Measurements from ENCODE around the gene ADAMTSL3. TPM values are rescaled to one million over a fixed set of nuclear protein-coding genes. Genes with fewer than 3 reads are reported as not detected.

The ADAMTSL3 gene
- total RNA-seq, 1 experiment from 2014 or later, result 1.8 TPM

DNA sequence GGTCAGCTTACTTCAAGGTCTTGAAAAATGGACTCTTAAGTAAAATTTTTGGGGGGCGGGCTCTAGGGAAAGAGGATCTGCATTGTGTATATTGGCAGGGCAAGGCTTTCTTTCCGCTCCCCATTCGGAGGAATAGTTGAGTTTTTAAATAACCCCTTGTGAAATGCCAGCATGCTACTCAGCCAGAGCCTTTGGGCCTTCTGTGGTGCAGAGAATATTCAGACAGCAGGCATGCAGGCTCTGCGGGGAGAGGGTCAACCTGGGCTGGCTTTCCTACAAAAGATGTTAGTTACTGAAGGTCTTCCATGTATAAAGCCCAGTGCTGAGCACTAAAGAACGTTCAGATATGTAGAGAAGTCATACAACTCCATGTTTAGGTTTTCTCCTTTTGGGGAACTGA is 40.6 kb downstream of the ADAMTSL3 start:
- TF ChIP-seq, protein P1, sequence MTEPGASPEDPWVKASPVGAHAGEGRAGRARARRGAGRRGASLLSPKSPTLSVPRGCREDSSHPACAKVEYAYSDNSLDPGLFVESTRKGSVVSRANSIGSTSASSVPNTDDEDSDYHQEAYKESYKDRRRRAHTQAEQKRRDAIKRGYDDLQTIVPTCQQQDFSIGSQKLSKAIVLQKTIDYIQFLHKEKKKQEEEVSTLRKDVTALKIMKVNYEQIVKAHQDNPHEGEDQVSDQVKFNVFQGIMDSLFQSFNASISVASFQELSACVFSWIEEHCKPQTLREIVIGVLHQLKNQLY (CRISPR knock-in tag; IDR thresholded peaks at IDR 0.05), result no peak
- TF ChIP-seq, protein P2, sequence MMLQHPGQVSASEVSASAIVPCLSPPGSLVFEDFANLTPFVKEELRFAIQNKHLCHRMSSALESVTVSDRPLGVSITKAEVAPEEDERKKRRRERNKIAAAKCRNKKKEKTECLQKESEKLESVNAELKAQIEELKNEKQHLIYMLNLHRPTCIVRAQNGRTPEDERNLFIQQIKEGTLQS (CRISPR knock-in tag; conservative IDR thresholded peaks at IDR 0.05), result no peak
- TF ChIP-seq, protein P3, sequence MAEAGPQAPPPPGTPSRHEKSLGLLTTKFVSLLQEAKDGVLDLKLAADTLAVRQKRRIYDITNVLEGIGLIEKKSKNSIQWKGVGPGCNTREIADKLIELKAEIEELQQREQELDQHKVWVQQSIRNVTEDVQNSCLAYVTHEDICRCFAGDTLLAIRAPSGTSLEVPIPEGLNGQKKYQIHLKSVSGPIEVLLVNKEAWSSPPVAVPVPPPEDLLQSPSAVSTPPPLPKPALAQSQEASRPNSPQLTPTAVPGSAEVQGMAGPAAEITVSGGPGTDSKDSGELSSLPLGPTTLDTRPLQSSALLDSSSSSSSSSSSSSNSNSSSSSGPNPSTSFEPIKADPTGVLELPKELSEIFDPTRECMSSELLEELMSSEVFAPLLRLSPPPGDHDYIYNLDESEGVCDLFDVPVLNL (CRISPR knock-in tag; IDR thresholded peaks at IDR 0.05; ENCODE audit: borderline replicate concordance, low read depth), result no peak
- TF ChIP-seq ZNF396 (CRISPR knock-in tag; IDR thresholded peaks at IDR 0.05; ENCODE audit: borderline replicate concordance), result no peak
- TF ChIP-seq FOXP1 (CRISPR knock-in tag; IDR thresholded peaks at IDR 0.05; ENCODE audit: borderline replicate concordance), result no peak
- no peak for TF ChIP-seq CTCF (IDR thresholded peaks at IDR 0.05)
- TF ChIP-seq, protein P4, sequence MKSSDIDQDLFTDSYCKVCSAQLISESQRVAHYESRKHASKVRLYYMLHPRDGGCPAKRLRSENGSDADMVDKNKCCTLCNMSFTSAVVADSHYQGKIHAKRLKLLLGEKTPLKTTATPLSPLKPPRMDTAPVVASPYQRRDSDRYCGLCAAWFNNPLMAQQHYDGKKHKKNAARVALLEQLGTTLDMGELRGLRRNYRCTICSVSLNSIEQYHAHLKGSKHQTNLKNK (CRISPR knock-in tag; IDR thresholded peaks at IDR 0.05), result no peak
- TF ChIP-seq NR2C2 (CRISPR knock-in tag; IDR thresholded peaks at IDR 0.05), result no peak
- TF ChIP-seq, protein P5, sequence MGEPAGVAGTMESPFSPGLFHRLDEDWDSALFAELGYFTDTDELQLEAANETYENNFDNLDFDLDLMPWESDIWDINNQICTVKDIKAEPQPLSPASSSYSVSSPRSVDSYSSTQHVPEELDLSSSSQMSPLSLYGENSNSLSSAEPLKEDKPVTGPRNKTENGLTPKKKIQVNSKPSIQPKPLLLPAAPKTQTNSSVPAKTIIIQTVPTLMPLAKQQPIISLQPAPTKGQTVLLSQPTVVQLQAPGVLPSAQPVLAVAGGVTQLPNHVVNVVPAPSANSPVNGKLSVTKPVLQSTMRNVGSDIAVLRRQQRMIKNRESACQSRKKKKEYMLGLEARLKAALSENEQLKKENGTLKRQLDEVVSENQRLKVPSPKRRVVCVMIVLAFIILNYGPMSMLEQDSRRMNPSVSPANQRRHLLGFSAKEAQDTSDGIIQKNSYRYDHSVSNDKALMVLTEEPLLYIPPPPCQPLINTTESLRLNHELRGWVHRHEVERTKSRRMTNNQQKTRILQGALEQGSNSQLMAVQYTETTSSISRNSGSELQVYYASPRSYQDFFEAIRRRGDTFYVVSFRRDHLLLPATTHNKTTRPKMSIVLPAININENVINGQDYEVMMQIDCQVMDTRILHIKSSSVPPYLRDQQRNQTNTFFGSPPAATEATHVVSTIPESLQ (CRISPR knock-in tag; IDR thresholded peaks at IDR 0.05), result no peak
- no peak for TF ChIP-seq ZNF416 (CRISPR knock-in tag; IDR thresholded peaks at IDR 0.05)
- TF ChIP-seq ZNF671 (CRISPR knock-in tag; IDR thresholded peaks at IDR 0.05), result no peak
- TF ChIP-seq JUN (CRISPR knock-in tag; IDR thresholded peaks at IDR 0.05), result no peak
- TF ChIP-seq TEAD4 (CRISPR knock-in tag; IDR thresholded peaks at IDR 0.05), result no peak
- no peak for TF ChIP-seq ZBTB21 (CRISPR knock-in tag; IDR thresholded peaks at IDR 0.05; ENCODE audit: borderline replicate concordance)
- peaks cover 25% of the 10 kb centered on the region for H3K4me1 Mint-ChIP-seq
- peak overlapping the region; percentile 32; the same call in 1 of the 2 replicates for H3K27ac Mint-ChIP-seq

GRCh38 chr15:83695246-83695645 is 41.3 kb downstream of the ADAMTSL3 start:
- DNase-seq (ENCODE audit: low spot score), result no peak
- TF ChIP-seq RORB (CRISPR knock-in tag; IDR thresholded peaks at IDR 0.05) (no peak), SMAD4 (CRISPR knock-in tag; IDR thresholded peaks at IDR 0.05) (no peak), ZNF281 (CRISPR knock-in tag; IDR thresholded peaks at IDR 0.05) (no peak), MXD4 (CRISPR knock-in tag; IDR thresholded peaks at IDR 0.05; ENCODE audit: borderline replicate concordance) (no peak), GTF2I (CRISPR knock-in tag; conservative IDR thresholded peaks at IDR 0.05) (no peak), TP53 (CRISPR knock-in tag; IDR thresholded peaks at IDR 0.05) (no peak)
- TF ChIP-seq, protein P5 (CRISPR knock-in tag; IDR thresholded peaks at IDR 0.05), result no peak
- TF ChIP-seq, protein P6, sequence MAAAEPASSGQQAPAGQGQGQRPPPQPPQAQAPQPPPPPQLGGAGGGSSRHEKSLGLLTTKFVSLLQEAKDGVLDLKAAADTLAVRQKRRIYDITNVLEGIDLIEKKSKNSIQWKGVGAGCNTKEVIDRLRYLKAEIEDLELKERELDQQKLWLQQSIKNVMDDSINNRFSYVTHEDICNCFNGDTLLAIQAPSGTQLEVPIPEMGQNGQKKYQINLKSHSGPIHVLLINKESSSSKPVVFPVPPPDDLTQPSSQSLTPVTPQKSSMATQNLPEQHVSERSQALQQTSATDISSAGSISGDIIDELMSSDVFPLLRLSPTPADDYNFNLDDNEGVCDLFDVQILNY (CRISPR knock-in tag; IDR thresholded peaks at IDR 0.05), result no peak
- TF ChIP-seq, protein P7, sequence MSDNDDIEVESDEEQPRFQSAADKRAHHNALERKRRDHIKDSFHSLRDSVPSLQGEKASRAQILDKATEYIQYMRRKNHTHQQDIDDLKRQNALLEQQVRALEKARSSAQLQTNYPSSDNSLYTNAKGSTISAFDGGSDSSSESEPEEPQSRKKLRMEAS (CRISPR knock-in tag; IDR thresholded peaks at IDR 0.05), result no peak
- TF ChIP-seq, protein P4 (CRISPR knock-in tag; IDR thresholded peaks at IDR 0.05), result no peak

More for the DNA sequence above, 40.6 kb downstream of the ADAMTSL3 start:
- POLR2A ChIA-PET, result no interaction called here
- Mint-ChIP-seq H3K27me3 (ENCODE audit: low read depth) (no peaks in the 10 kb centered on the region; the same call in 1 of the 2 replicates), H3K4me3 (no peak overlapping the region), H3K9me3 (peaks cover 13% of the 10 kb centered on the region), H3K36me3 (no peaks in the 10 kb centered on the region)
- DNase-seq (ENCODE audit: low spot score) (no peak), ATAC-seq (peak; percentile 52)
- CTCF ChIA-PET, result no interaction called here

More at GRCh38 chr15:83695246-83695645, 41.3 kb downstream of the ADAMTSL3 start:
- Mint-ChIP-seq H3K4me1 (peaks cover 25% of the 10 kb centered on the region), H3K4me3 (no peak overlapping the region), H3K9me3 (peaks cover 16% of the 10 kb centered on the region), H3K36me3 (no peaks in the 10 kb centered on the region), H3K27ac (no peak overlapping the region), H3K27me3 (ENCODE audit: low read depth) (no peaks in the 10 kb centered on the region; the same call in 1 of the 2 replicates)
- ChIA-PET POLR2A (no interaction called here), CTCF (interaction anchor here (1.6 kb wide), 1 partner anchor 340 kb away, joined by 3 read pairs; no protein-coding TSS in a partner anchor)
- peak; percentile 31; the same call in 1 of the 2 replicates for ATAC-seq
